Ovary (tissue), 9 donors: ENCODE data around the gene TNS1. TPM values are rescaled to one million over a fixed set of nuclear protein-coding genes. Genes with fewer than 3 reads are reported as not detected.

Experiments used
- DNase-seq, 5 donors: peaks; one replicate each; pipeline ENCODE4 v3.0.0-alpha.2; 2019 to 2020
- H3K27ac ChIP-seq, 2 donors: fragments of 200-600 bp; one replicate each; pipeline versions ENCODE4 v1.5.1 to v1.8.0; 2019 to 2022
- H3K27me3 ChIP-seq: fragments of 200-600 bp; one replicate; pipeline ENCODE4 v1.8.0; 2022
- H3K36me3 ChIP-seq: fragments of 200-600 bp; sonication (generic); one replicate; pipeline ENCODE4 v1.5.1; 2019
- H3K4me1 ChIP-seq: one replicate; pipeline ENCODE4 v1.8.1; 2013; ENCODE audit warnings: mild to moderate bottlenecking, moderate library complexity; ENCODE audit not compliant: insufficient read depth
- H3K4me3 ChIP-seq: fragments of 200-600 bp; sonication (generic); one replicate; pipeline ENCODE4 v1.5.1; 2017
- H3K9me3 ChIP-seq, 2 donors: fragments of 200-600 bp in 1 of 2; sonication (generic) in 1 of 2; one replicate each; pipeline versions ENCODE4 v1.5.1 to v1.8.1; 2013 to 2019; ENCODE audit warnings: mild to moderate bottlenecking in 1 of 2, moderate library complexity in 1 of 2
- CTCF ChIP-seq, 3 donors: fragments of 450-650 bp in 2 of 3; fragments of 200-600 bp in 1 of 3; IDR thresholded peaks; one replicate each; pipeline versions ENCODE4 v1.5.1 to v1.8.0; 2016 to 2022; ENCODE audit warnings: antibody characterized with exemption in 3 of 3, mild to moderate bottlenecking in 1 of 3
- EP300 ChIP-seq: sonication (generic); formaldehyde crosslinking; IDR thresholded peaks from one replicate; pipeline ENCODE4 v1.6.1; 2017; ENCODE audit warnings: antibody characterized with exemption
- POLR2A ChIP-seq: fragments of 450-650 bp; IDR thresholded peaks from one replicate; pipeline ENCODE4 v1.6.1; 2017; ENCODE audit warnings: antibody characterized with exemption, mild to moderate bottlenecking, moderate library complexity
- WGBS, 3 donors: extraction: QIAGEN DNeasy Blood & Tissue Kit in 1 of 3; methylation state at CpG; one replicate each; pipeline versions ENCODE4 v1.1.5 to v1.1.7; 2013 to 2017; 5-methylcytosine and 5-hydroxymethylcytosine counted together
- intact Hi-C, 4 donors: fragments of 100-400 bp; cut with DNase I; formaldehyde crosslinking; loops; one replicate each; pipeline versions ENCODE4 v1.11.0 to v1.15.1; 2022 to 2023
- polyA plus RNA-seq, 2 donors: library from polyadenylated mRNA; stranded (reverse); fragments of 200-250 nt in 1 of 2; fragments of 350-450 nt in 1 of 2; fragmentation: Illumina TruSeq in 1 of 2; extraction: RNeasy Lipid Tissue Mini Kit (QIAGEN cat#74804) in 1 of 2; gene quantifications; one replicate each; pipeline ENCODE4 v1.2.3, GENCODE V29; 2013 to 2014
- total RNA-seq, 7 donors: library from RNA; depleted of rRNA in 2 of 7; stranded (reverse); fragments of >200 nt in 2 of 7; fragmentation: NEBNext Ultra II Directional in 3 of 7; extraction: Animal tissue kit (Norgen Biotek cat#: 25700) in 3 of 7; gene quantifications; one replicate each; pipeline versions ENCODE4 v1.1.0 to v1.2.4, GENCODE V29; 2016 to 2023
- donor health status: DM: no; HTN: no; CAD: no; lungs with moderate emphysema.
- donor health status: DM: no; HTN: no; CAD: no.
- donor health status: Bipolar disorder and iron deficiency.
- donor health status: DM: yes; HTN: yes; CAD: no.
- donor health status: DM: no; HTN: no; CAD: no.
- donor health status: DM: yes; HTN: yes; CAD: no.

Gene TNS1
- total and polyA plus RNA-seq, 9 donors, result 140 to 568 (median 356) TPM

DNA sequence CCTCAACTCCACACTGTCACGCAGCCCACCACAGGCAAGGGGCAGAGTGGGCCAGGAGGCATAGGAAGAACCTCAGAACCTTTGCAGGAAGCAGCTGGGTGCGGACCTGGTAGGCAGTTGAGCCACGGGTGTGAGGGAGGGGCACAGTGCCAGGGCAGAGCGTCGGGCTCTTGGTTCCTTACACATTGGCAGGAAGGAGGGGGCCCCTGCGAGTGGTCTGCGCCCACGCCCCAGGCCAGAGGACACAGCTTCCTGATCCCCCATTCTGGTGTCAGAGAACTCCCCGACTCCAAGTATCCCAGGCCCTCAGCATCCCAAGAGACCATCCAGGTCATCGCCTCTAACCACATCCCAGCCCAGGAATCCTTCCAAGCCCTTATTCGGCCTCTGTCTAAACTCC is 61.5 kb downstream of the TNS1 start:
- Histone ChIP-seq H3K9me3 (no peaks in the 10 kb centered on the region), H3K4me3 (peak overlapping the region; percentile 50), H3K36me3 (no peaks in the 10 kb centered on the region), H3K4me1 (peaks cover 31% of the 10 kb centered on the region), H3K27ac (peak overlapping the region in 1 of 2 donors; percentile 68), H3K27me3 (no peaks in the 10 kb centered on the region)
- 32 to 53% (median 49%) methylated on average over 11 of the region's 11 CpGs for WGBS, 3 donors
- peak in 3 of 5 donors; percentile 29 to 49 (median 41) for DNase-seq
- TF ChIP-seq CTCF (IDR thresholded peaks at IDR 0.05), result no peak
- no peak for TF ChIP-seq POLR2A
- TF ChIP-seq EP300, result no peak
- intact Hi-C loops, result loop anchor here in 1 of 4 donors (5.0 kb wide), 1 partner anchor 36 kb away; no protein-coding TSS in a partner anchor

DNA sequence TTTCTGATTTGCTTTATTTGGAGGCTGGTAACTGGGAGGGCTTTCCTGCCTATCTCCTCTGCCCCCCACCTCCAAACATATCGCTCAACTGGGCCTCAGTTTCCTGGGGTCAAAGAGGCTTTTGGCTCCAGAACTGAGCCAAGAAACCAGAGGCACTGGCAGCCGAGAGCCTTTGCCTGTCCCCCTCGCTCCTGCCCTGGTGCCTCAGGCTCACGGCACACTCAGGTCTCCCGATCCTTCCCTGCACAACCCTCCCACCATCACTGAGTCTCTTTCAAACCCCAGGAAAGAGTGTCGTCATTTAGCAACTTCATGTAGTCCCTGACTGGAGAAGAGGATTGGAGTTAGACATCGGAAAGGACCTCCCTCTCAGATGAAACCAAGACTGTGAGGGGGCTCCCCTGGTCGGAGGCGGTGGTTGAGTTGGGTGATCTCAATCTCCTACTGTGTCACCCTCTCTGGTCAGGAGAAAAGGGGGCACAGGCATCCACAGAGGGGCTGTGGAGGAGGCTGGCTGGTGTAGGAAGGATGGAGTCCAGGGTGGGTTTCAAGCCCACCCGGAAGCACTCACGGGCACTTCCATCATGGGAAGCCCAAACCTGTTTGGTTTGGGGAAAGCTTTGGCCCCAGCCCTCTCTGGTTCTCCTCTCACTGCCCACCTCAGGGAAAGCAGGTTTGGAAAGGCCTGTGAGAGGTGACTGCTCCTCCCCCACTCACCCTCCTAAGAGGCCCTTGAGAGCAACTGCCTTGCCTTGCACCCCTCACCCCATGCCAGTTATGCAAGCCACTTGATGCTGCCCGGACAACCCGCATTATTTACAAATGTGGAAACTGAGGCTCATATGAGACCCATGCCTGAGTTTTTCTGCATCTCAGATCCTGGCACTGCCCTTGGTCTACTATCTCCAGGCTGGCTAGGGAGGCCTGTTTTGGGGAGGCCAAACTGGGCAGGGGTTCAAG is 62.3 kb downstream of the TNS1 start:
- no peaks in the 10 kb centered on the region for H3K36me3 ChIP-seq

DNA sequence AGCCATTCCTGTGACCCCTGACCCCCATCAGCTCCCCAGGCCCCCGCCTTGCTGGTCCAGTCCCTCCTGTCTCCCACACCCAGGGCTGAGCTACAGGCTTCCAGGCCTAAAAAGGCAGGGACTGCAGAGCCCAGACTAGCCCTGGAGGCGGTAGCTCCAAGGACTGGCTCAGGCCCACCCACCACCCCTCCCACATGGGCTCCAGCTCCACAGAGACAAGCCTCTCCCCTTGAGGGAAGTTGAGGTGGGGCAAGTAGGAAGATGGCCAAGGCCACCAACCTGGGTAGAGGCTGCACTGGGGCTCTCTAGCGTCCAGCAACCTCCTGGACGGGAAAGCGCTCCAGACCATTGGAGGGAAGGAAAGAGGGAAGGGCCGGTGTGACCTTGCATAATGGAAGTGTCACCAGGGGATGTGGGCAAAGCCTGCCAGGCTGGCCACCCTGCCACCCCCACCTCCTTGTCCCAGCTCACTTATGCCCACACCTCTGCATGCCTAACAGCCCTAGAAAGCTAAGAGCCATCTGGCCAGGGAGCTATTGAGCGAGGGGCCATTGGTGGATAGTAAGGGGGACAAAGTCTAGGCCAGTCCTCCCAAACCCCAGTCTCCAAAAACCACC is 63.1 kb downstream of the TNS1 start:
- Histone ChIP-seq H3K4me1 (peaks cover 42% of the 10 kb centered on the region), H3K36me3 (no peaks in the 10 kb centered on the region), H3K4me3 (peak overlapping the region; percentile 50), H3K27me3 (no peaks in the 10 kb centered on the region), H3K27ac (peak overlapping the region in 1 of 2 donors; percentile 22), H3K9me3 (no peaks in the 10 kb centered on the region)
- intact Hi-C loops, result loop anchor here in 1 of 4 donors (5.0 kb wide), 1 partner anchor 38 kb away; no protein-coding TSS in a partner anchor
- TF ChIP-seq POLR2A, result no peak
- no peak for TF ChIP-seq CTCF (IDR thresholded peaks at IDR 0.05)
- TF ChIP-seq EP300, result no peak
- 54 to 83% (median 78%) methylated on average over 5 to 7 of the region's 7 CpGs for WGBS, 3 donors
- DNase-seq, result peak in 2 of 5 donors; percentile 36 to 45

More for the DNA sequence above, 62.3 kb downstream of the TNS1 start:
- intact Hi-C loops, result loop anchor here in 1 of 4 donors (5.0 kb wide), 1 partner anchor 37 kb away; no protein-coding TSS in a partner anchor
- Histone ChIP-seq H3K4me3 (peak overlapping the region; percentile 50), H3K27me3 (no peaks in the 10 kb centered on the region), H3K4me1 (peaks cover 35% of the 10 kb centered on the region), H3K27ac (peak overlapping the region in 1 of 2 donors; percentile 68), H3K9me3 (no peaks in the 10 kb centered on the region)
- 65 to 81% (median 67%) methylated on average over 13 of the region's 13 CpGs for WGBS, 3 donors
- TF ChIP-seq POLR2A (no peak), EP300 (no peak), CTCF (IDR thresholded peaks at IDR 0.05) (no peak)
- DNase-seq, result peak in 2 of 5 donors; percentile 17 to 30

- Histone ChIP-seq H3K4me1 (peaks cover 47% of the 10 kb centered on the region), H3K27me3 (no peaks in the 10 kb centered on the region), H3K27ac (peak overlapping the region in 1 of 2 donors; percentile 22), H3K36me3 (no peaks in the 10 kb centered on the region), H3K9me3 (no peaks in the 10 kb centered on the region), H3K4me3 (peak overlapping the region; percentile 50)
- TF ChIP-seq EP300 (no peak), CTCF (IDR thresholded peaks at IDR 0.05) (no peak), POLR2A (no peak)
- DNase-seq, result peak in 1 of 5 donors; percentile 28
- WGBS, 3 donors, result 81 to 87% (median 83%) methylated on average over 3 of the region's 3 CpGs
- intact Hi-C loops, result no loop called here
Measured at GRCh38 chr2:217939220-217939619, 63.6 kb downstream of the TNS1 start.
